ENCODE data around the gene OR11A1.

Gene OR11A1

GRCh38 chr6:29477923-29478450 lies 21.1 kb upstream of the OR11A1 start:
- no peaks in the 10 kb centered on the region for H3K36me3 ChIP-seq (replicated peaks; ENCODE audit: low read depth, low read length)
- no peak overlapping the region for H3K4me3 ChIP-seq (ENCODE audit: low read length)
- H3K79me2 ChIP-seq (ENCODE audit: low read length), result no peaks in the 10 kb centered on the region
- TF ChIP-seq EZH2phosphoT487 (IDR thresholded peaks at IDR 0.05; ENCODE audit: low read depth) (no peak), CTCF (IDR thresholded peaks at IDR 0.05; ENCODE audit: low read depth, low read length) (no peak)
- H3K9me3 ChIP-seq (ENCODE audit: insufficient read depth, low read length), result no peaks in the 10 kb centered on the region
- H3K4me1 ChIP-seq (ENCODE audit: low read length), result no peaks in the 10 kb centered on the region
- H3K4me2 ChIP-seq (ENCODE audit: low read length), result no peak overlapping the region
- H3K9ac ChIP-seq (ENCODE audit: low read length), result no peak overlapping the region
- no peaks in the 10 kb centered on the region for H4K20me1 ChIP-seq (ENCODE audit: insufficient read depth, low read length)
- no peak overlapping the region for H2AFZ ChIP-seq (ENCODE audit: low read depth, low read length)
- no peaks in the 10 kb centered on the region for H3K27me3 ChIP-seq (ENCODE audit: low read depth, low read length)
- H3K27ac ChIP-seq (ENCODE audit: low read length), result no peak overlapping the region

- Histone ChIP-seq H3K9me3 (ENCODE audit: insufficient read depth, low read length) (no peaks in the 10 kb centered on the region), H3K27me3 (ENCODE audit: low read depth, low read length) (no peaks in the 10 kb centered on the region), H2AFZ (ENCODE audit: low read depth, low read length) (no peak overlapping the region), H3K4me2 (ENCODE audit: low read length) (no peak overlapping the region), H4K20me1 (ENCODE audit: insufficient read depth, low read length) (no peaks in the 10 kb centered on the region), H3K27ac (ENCODE audit: low read length) (no peak overlapping the region), H3K4me1 (ENCODE audit: low read length) (no peaks in the 10 kb centered on the region), H3K79me2 (ENCODE audit: low read length) (no peaks in the 10 kb centered on the region), H3K36me3 (replicated peaks; ENCODE audit: low read depth, low read length) (no peaks in the 10 kb centered on the region), H3K9ac (ENCODE audit: low read length) (no peak overlapping the region), H3K4me3 (ENCODE audit: low read length) (no peak overlapping the region)
- TF ChIP-seq CTCF (IDR thresholded peaks at IDR 0.05; ENCODE audit: low read depth, low read length) (no peak), EZH2phosphoT487 (IDR thresholded peaks at IDR 0.05; ENCODE audit: low read depth) (no peak)
Observed at GRCh38 chr6:29474996-29475395, 18.1 kb upstream of the OR11A1 start.

GRCh38 chr6:29466241-29466640 lies 9.4 kb upstream of the OR11A1 start:
- no peak overlapping the region for H3K27ac ChIP-seq (ENCODE audit: low read length)
- no peaks in the 10 kb centered on the region for H3K27me3 ChIP-seq (ENCODE audit: low read depth, low read length)

GRCh38 chr6:29465801-29466200 lies 8.9 kb upstream of the OR11A1 start:
- H3K4me2 ChIP-seq (ENCODE audit: low read length), result no peak overlapping the region
- TF ChIP-seq EZH2phosphoT487 (IDR thresholded peaks at IDR 0.05; ENCODE audit: low read depth) (no peak), CTCF (IDR thresholded peaks at IDR 0.05; ENCODE audit: low read depth, low read length) (no peak)

More at GRCh38 chr6:29466241-29466640, 9.4 kb upstream of the OR11A1 start:
- no peaks in the 10 kb centered on the region for H3K36me3 ChIP-seq (replicated peaks; ENCODE audit: low read depth, low read length)
- no peak overlapping the region for H2AFZ ChIP-seq (ENCODE audit: low read depth, low read length)
- H3K9ac ChIP-seq (ENCODE audit: low read length), result no peak overlapping the region
- no peaks in the 10 kb centered on the region for H4K20me1 ChIP-seq (ENCODE audit: insufficient read depth, low read length)
- TF ChIP-seq EZH2phosphoT487 (IDR thresholded peaks at IDR 0.05; ENCODE audit: low read depth) (no peak), CTCF (IDR thresholded peaks at IDR 0.05; ENCODE audit: low read depth, low read length) (no peak)
- H3K79me2 ChIP-seq (ENCODE audit: low read length), result no peaks in the 10 kb centered on the region
- H3K4me2 ChIP-seq (ENCODE audit: low read length), result no peak overlapping the region
- no peak overlapping the region for H3K4me3 ChIP-seq (ENCODE audit: low read length)
- H3K9me3 ChIP-seq (ENCODE audit: insufficient read depth, low read length), result no peaks in the 10 kb centered on the region
- H3K4me1 ChIP-seq (ENCODE audit: low read length), result peaks cover 7% of the 10 kb centered on the region; the same call in 1 of the 2 replicates

More at GRCh38 chr6:29465801-29466200, 8.9 kb upstream of the OR11A1 start:
- Histone ChIP-seq H2AFZ (ENCODE audit: low read depth, low read length) (no peak overlapping the region), H3K27ac (ENCODE audit: low read length) (no peak overlapping the region), H3K36me3 (replicated peaks; ENCODE audit: low read depth, low read length) (no peaks in the 10 kb centered on the region), H3K4me3 (ENCODE audit: low read length) (no peak overlapping the region), H3K9me3 (ENCODE audit: insufficient read depth, low read length) (no peaks in the 10 kb centered on the region), H3K4me1 (ENCODE audit: low read length) (peaks cover 7% of the 10 kb centered on the region; the same call in 1 of the 2 replicates), H4K20me1 (ENCODE audit: insufficient read depth, low read length) (no peaks in the 10 kb centered on the region), H3K79me2 (ENCODE audit: low read length) (no peaks in the 10 kb centered on the region), H3K9ac (ENCODE audit: low read length) (no peak overlapping the region), H3K27me3 (ENCODE audit: low read depth, low read length) (no peaks in the 10 kb centered on the region)

Measured in OCI-LY3 (cell line).